Progenitor cell of endocrine pancreas (in vitro differentiated cells): ENCODE results near the gene PARD6G. TPM values are rescaled to one million over a fixed set of nuclear protein-coding genes. Genes with fewer than 3 reads are reported as not detected.

ENCODE experiments used
- DNase-seq: peaks from one replicate; pipeline ENCODE4 v3.0.0; 2021; ENCODE audit warnings: low spot score; ENCODE audit not compliant: unreplicated experiment
- H3K27ac Mint-ChIP-seq: 2 replicates; pipeline ENCODE4 v1.8.0; 2021; ENCODE audit warnings: mild to moderate bottlenecking, moderate library complexity, mixed read lengths
- H3K27me3 Mint-ChIP-seq: 2 replicates; pipeline ENCODE4 v1.8.0; 2021; ENCODE audit warnings: mixed read lengths
- H3K36me3 Mint-ChIP-seq: 2 replicates; pipeline ENCODE4 v1.8.0; 2022; ENCODE audit warnings: mixed read lengths; ENCODE audit not compliant: insufficient read depth
- H3K4me1 Mint-ChIP-seq: 2 replicates; pipeline ENCODE4 v1.8.0; 2021; ENCODE audit warnings: low read depth, mixed read lengths
- H3K4me3 Mint-ChIP-seq: 2 replicates; pipeline ENCODE4 v1.8.0; 2021; ENCODE audit warnings: low read depth, mild to moderate bottlenecking, moderate library complexity, mixed read lengths
- H3K9me3 Mint-ChIP-seq: 2 replicates; pipeline ENCODE4 v1.8.0; 2021; ENCODE audit warnings: low read depth, mixed read lengths
- CTCF ChIP-seq: fragments of 200-600 bp; sonication (generic); IDR thresholded peaks from one replicate; pipeline ENCODE4 v1.5.0; 2021; ENCODE audit warnings: antibody characterized with exemption, mild to moderate bottlenecking; ENCODE audit not compliant: unreplicated experiment
- total RNA-seq: library from RNA; stranded (reverse); gene quantifications from 2 replicates; pipeline ENCODE4 v1.2.1, GENCODE V29; 2021

Gene PARD6G
- total RNA-seq, 1 donor from 2014 or later, result 25.8 TPM

- Mint-ChIP-seq H3K27me3 (no peaks in the 10 kb centered on the region), H3K4me1 (peaks cover 4% of the 10 kb centered on the region), H3K4me3 (no peak overlapping the region), H3K9me3 (no peaks in the 10 kb centered on the region), H3K27ac (no peak overlapping the region), H3K36me3 (no peaks in the 10 kb centered on the region)
- DNase-seq, result no peak
- TF ChIP-seq CTCF, result no peak
Observed at GRCh38 chr18:80200171-80200931, 47.0 kb downstream of the PARD6G start.

- H3K36me3 Mint-ChIP-seq, result no peaks in the 10 kb centered on the region
- H3K4me3 Mint-ChIP-seq, result no peak overlapping the region
- H3K4me1 Mint-ChIP-seq, result peaks cover 4% of the 10 kb centered on the region
- DNase-seq, result no peak
- H3K9me3 Mint-ChIP-seq, result no peaks in the 10 kb centered on the region
- H3K27me3 Mint-ChIP-seq, result no peaks in the 10 kb centered on the region
- TF ChIP-seq CTCF, result no peak
- H3K27ac Mint-ChIP-seq, result no peak overlapping the region
Observed at GRCh38 chr18:80198994-80199748, 48.1 kb downstream of the PARD6G start.

- no peak for TF ChIP-seq CTCF
- peaks cover 2% of the 10 kb centered on the region for H3K36me3 Mint-ChIP-seq
- H3K27me3 Mint-ChIP-seq, result no peaks in the 10 kb centered on the region
- no peak overlapping the region for H3K4me3 Mint-ChIP-seq
- no peak for DNase-seq
- peaks cover 4% of the 10 kb centered on the region for H3K4me1 Mint-ChIP-seq
- no peak overlapping the region for H3K27ac Mint-ChIP-seq
- no peaks in the 10 kb centered on the region for H3K9me3 Mint-ChIP-seq
Observed at GRCh38 chr18:80198391-80198790, 48.9 kb downstream of the PARD6G start.

- no peak for DNase-seq
- TF ChIP-seq CTCF, result no peak
- peaks cover 2% of the 10 kb centered on the region for H3K36me3 Mint-ChIP-seq
- H3K9me3 Mint-ChIP-seq, result no peaks in the 10 kb centered on the region
- no peak overlapping the region for H3K4me3 Mint-ChIP-seq
- H3K27me3 Mint-ChIP-seq, result no peaks in the 10 kb centered on the region
- H3K27ac Mint-ChIP-seq, result no peak overlapping the region
- H3K4me1 Mint-ChIP-seq, result no peaks in the 10 kb centered on the region
Observed at GRCh38 chr18:80197528-80197927, 49.8 kb downstream of the PARD6G start.

- no peaks in the 10 kb centered on the region for H3K4me1 Mint-ChIP-seq
- no peaks in the 10 kb centered on the region for H3K9me3 Mint-ChIP-seq
- H3K27me3 Mint-ChIP-seq, result no peaks in the 10 kb centered on the region
- DNase-seq, result no peak
- peaks cover 2% of the 10 kb centered on the region for H3K36me3 Mint-ChIP-seq
- no peak overlapping the region for H3K27ac Mint-ChIP-seq
- H3K4me3 Mint-ChIP-seq, result no peak overlapping the region
- TF ChIP-seq CTCF, result no peak
Observed at GRCh38 chr18:80196528-80197320, 50.6 kb downstream of the PARD6G start.
